ENCODE results near the gene RAB10. TPM values are rescaled to one million over a fixed set of nuclear protein-coding genes. Genes with fewer than 3 reads are reported as not detected.
A peak's percentile ranks its signal among the peaks of the same experiment; 100 is the strongest.

The RAB10 gene
- total RNA-seq, 1 donor from 2014 or later: 96.7 TPM

- DNase-seq (ENCODE audit: missing footprints) (no peak), ATAC-seq (peak; percentile 46)
- intact Hi-C loops (cut with DNase I): no loop called here
Measured at GRCh38 chr2:26043862-26044696, 10.2 kb downstream of the RAB10 start.

- ATAC-seq (no peak), DNase-seq (ENCODE audit: missing footprints) (no peak)
- intact Hi-C loops (cut with DNase I): no loop called here
Measured at GRCh38 chr2:26048791-26049190, 14.9 kb downstream of the RAB10 start.

- ATAC-seq (no peak), DNase-seq (ENCODE audit: missing footprints) (no peak)
- intact Hi-C loops (cut with DNase I): loop anchor here (1.0 kb wide), 1 partner anchor 43 kb away; no protein-coding TSS in a partner anchor
Measured at GRCh38 chr2:26049641-26050040, 15.8 kb downstream of the RAB10 start.

GRCh38 chr2:26052740-26053139 is 18.9 kb downstream of the RAB10 start:
- intact Hi-C loops (cut with DNase I): no loop called here
- ATAC-seq (no peak), DNase-seq (ENCODE audit: missing footprints) (no peak)

- DNase-seq (ENCODE audit: missing footprints) (no peak), ATAC-seq (no peak)
- intact Hi-C loops (cut with DNase I): no loop called here
Measured at GRCh38 chr2:26054598-26055348, 20.9 kb downstream of the RAB10 start.

GRCh38 chr2:26058390-26058789 is 24.5 kb downstream of the RAB10 start:
- ATAC-seq: no peak
- no peak for DNase-seq (ENCODE audit: missing footprints)
- intact Hi-C loops (cut with DNase I): no loop called here

GRCh38 chr2:26059542-26059941 is 25.7 kb downstream of the RAB10 start:
- ATAC-seq: no peak
- intact Hi-C loops (cut with DNase I): no loop called here

GRCh38 chr2:26061539-26061938 is 27.7 kb downstream of the RAB10 start:
- intact Hi-C loops (cut with DNase I): no loop called here
- ATAC-seq: no peak
- no peak for DNase-seq (ENCODE audit: missing footprints)

More at GRCh38 chr2:26059542-26059941, 25.7 kb downstream of the RAB10 start:
- DNase-seq (ENCODE audit: missing footprints): no peak

GRCh38 chr2:26064846-26065245 is 31.0 kb downstream of the RAB10 start:
- DNase-seq (ENCODE audit: missing footprints): no peak
- no peak for ATAC-seq
- intact Hi-C loops (cut with DNase I): no loop called here

GRCh38 chr2:26067186-26067974 is 33.5 kb downstream of the RAB10 start:
- ATAC-seq (no peak), DNase-seq (ENCODE audit: missing footprints) (no peak)
- intact Hi-C loops (cut with DNase I): no loop called here

GRCh38 chr2:26067980-26068507 is 34.2 kb downstream of the RAB10 start:
- ATAC-seq (no peak), DNase-seq (ENCODE audit: missing footprints) (no peak)
- intact Hi-C loops (cut with DNase I): no loop called here

GRCh38 chr2:26068602-26069298 is 34.9 kb downstream of the RAB10 start:
- no peak for DNase-seq (ENCODE audit: missing footprints)
- ATAC-seq: no peak
- intact Hi-C loops (cut with DNase I): no loop called here

GRCh38 chr2:26070730-26071129 is 36.8 kb downstream of the RAB10 start:
- ATAC-seq (no peak), DNase-seq (ENCODE audit: missing footprints) (no peak)
- intact Hi-C loops (cut with DNase I): no loop called here

- intact Hi-C loops (cut with DNase I): no loop called here
- ATAC-seq (no peak), DNase-seq (ENCODE audit: missing footprints) (no peak)
Measured at GRCh38 chr2:26072925-26073768, 39.3 kb downstream of the RAB10 start.

GRCh38 chr2:26073830-26074229 is 39.9 kb downstream of the RAB10 start:
- DNase-seq (ENCODE audit: missing footprints): no peak
- no peak for ATAC-seq
- intact Hi-C loops (cut with DNase I): no loop called here

GRCh38 chr2:26074676-26075075 is 40.8 kb downstream of the RAB10 start:
- no peak for DNase-seq (ENCODE audit: missing footprints)
- no peak for ATAC-seq
- intact Hi-C loops (cut with DNase I): no loop called here

GRCh38 chr2:26075173-26075572 is 41.3 kb downstream of the RAB10 start:
- DNase-seq (ENCODE audit: missing footprints): no peak
- intact Hi-C loops (cut with DNase I): no loop called here
- no peak for ATAC-seq

All from Right ventricle myocardium inferior (tissue), 1 donor.